AG04450 (cell line): Measurements from ENCODE around the gene GTF3C1. TPM values are rescaled to one million over a fixed set of nuclear protein-coding genes. Genes with fewer than 3 reads are reported as not detected.

ENCODE experiments used
- CTCF ChIA-PET: fragments of 300-600, 350-600 bp; formaldehyde crosslinking; extraction: SDS; loops from one replicate; lab custom pipeline; 2022; ENCODE audit warnings: antibody characterized with exemption, inconsistent platforms; lab: Charles Lee
- POLR2A ChIA-PET: fragments of 350-600 bp; formaldehyde crosslinking; extraction: SDS; loops from one replicate; lab custom pipeline; 2021; ENCODE audit warnings: antibody characterized with exemption, inconsistent platforms; lab: Yijun Ruan, JAX
- DNase-seq: peaks from one replicate; pipeline ENCODE4 v3.0.0-alpha.2; 2011; ENCODE audit warnings: low read depth, low spot score
- H3K27ac ChIP-seq: one replicate; pipeline ENCODE4 v1.5.1; 2012; ENCODE audit warnings: low read depth, low read length, control low read depth
- H3K27me3 ChIP-seq: one replicate; pipeline ENCODE4 v1.6.0; 2012; ENCODE audit warnings: low read length; ENCODE audit not compliant: control insufficient read depth, insufficient read depth
- H3K4me3 ChIP-seq: 2 replicates; pipeline ENCODE4 v1.5.1; 2011; ENCODE audit warnings: mild to moderate bottlenecking, low read depth, low read length, control low read depth
- H3K9me3 ChIP-seq: 2 replicates; pipeline ENCODE4 v1.5.1; 2012; ENCODE audit warnings: low read length; ENCODE audit not compliant: control insufficient read depth, insufficient read depth
- CTCF ChIP-seq: IDR thresholded peaks from 2 replicates; pipeline ENCODE4 v1.5.1; 2011; ENCODE audit warnings: low read depth, low read length, control low read depth, inconsistent platforms
- polyA plus RNA-seq: library from polyadenylated mRNA; depleted of rRNA; stranded (reverse); fragments of >200 nt; gene quantifications from 2 replicates; pipeline ENCODE4 v1.2.3, GENCODE V29; 2011

GTF3C1 gene
- polyA plus RNA-seq, 1 experiment: 40.2 TPM

DNA sequence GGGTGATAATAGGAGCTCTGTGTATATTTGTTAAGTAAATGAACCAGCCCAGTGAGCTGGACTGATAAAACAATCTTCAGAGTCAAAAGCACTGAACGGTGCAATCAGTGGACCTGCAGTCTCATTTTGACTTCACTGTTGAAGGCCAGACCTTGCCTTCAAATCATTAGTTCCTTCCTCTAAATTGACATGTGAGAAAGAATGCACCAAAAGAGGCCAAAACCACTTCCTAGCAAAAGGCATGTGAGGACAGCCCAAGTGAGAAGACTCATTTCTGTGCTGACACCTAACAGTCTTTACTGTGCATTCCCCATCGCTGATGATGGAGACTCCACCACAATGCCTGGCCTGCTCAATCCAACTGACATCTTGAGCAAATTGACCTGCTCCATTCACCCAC lies 10.6 kb downstream of the GTF3C1 start:
- no peak overlapping the region for H3K27ac ChIP-seq

GRCh38 chr16:27538528-27538927 lies 11.2 kb downstream of the GTF3C1 start:
- no peak for TF ChIP-seq CTCF
- H3K27ac ChIP-seq: no peak overlapping the region
- H3K4me3 ChIP-seq: no peak overlapping the region
- no peaks in the 10 kb centered on the region for H3K9me3 ChIP-seq
- ChIA-PET CTCF (no interaction called here), POLR2A (no interaction called here)
- no peaks in the 10 kb centered on the region for H3K27me3 ChIP-seq
- DNase-seq: no peak

More for the DNA sequence above, 10.6 kb downstream of the GTF3C1 start:
- no peak for DNase-seq
- ChIA-PET CTCF (no interaction called here), POLR2A (no interaction called here)
- TF ChIP-seq CTCF: no peak
- Histone ChIP-seq H3K9me3 (no peaks in the 10 kb centered on the region), H3K4me3 (no peak overlapping the region), H3K27me3 (no peaks in the 10 kb centered on the region)

GRCh38 chr16:27534256-27534655 lies 15.5 kb downstream of the GTF3C1 start:
- POLR2A ChIA-PET: no interaction called here
- Histone ChIP-seq H3K27me3 (no peaks in the 10 kb centered on the region), H3K4me3 (no peak overlapping the region), H3K9me3 (no peaks in the 10 kb centered on the region), H3K27ac (no peak overlapping the region)
- no peak for TF ChIP-seq CTCF
- CTCF ChIA-PET: no interaction called here
- no peak for DNase-seq

DNA sequence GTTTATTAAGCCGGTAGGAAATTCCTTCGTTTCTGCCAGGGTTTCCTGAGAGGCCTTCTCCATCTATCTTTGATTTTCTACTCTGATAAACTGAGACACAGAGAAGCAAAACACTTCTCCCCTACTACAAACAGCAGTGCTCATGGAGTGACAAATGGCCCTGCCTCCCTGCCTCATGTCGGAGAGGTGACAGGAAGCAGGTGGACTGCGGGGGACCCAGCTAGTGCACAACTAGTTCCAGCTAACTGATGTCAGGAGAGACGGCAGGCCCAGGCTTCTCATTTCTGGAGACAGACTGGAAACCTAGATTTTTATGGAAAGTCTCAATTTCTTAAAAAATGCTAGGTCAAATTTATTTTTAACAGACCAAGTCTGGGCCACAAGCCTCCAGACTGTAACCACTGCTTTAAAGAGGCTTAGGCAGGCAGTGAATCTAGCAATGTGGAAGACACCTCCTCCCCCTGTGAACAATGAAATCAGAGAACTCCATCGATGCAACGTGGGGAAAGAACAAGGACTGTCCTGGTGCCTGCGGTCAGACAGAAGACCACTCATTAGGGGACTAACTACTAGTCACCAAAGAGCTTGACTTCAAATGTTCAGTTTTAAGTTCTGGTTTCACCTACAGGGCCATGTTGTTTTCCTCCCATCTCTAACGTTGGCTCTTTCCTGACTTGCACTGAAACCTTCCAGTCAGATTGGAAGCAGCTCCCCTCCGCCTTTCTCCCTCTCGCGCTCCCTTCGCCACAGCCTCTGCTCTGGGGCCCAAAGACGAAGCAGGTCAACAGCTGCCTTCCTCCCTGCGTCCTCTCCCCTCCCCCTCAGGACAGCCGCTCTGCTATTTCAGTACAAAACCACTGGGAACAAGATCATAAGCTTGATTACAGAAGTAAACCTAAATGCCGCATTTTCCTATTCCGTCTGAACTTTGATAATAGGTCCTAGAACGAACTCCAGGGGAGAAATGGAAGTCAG lies 17.6 kb downstream of the GTF3C1 start:
- ChIA-PET CTCF (no interaction called here), POLR2A (no interaction called here)
- no peak for DNase-seq
- H3K27ac ChIP-seq: no peak overlapping the region
- H3K9me3 ChIP-seq: no peaks in the 10 kb centered on the region
- no peaks in the 10 kb centered on the region for H3K27me3 ChIP-seq
- no peak for TF ChIP-seq CTCF
- H3K4me3 ChIP-seq: no peak overlapping the region

DNA sequence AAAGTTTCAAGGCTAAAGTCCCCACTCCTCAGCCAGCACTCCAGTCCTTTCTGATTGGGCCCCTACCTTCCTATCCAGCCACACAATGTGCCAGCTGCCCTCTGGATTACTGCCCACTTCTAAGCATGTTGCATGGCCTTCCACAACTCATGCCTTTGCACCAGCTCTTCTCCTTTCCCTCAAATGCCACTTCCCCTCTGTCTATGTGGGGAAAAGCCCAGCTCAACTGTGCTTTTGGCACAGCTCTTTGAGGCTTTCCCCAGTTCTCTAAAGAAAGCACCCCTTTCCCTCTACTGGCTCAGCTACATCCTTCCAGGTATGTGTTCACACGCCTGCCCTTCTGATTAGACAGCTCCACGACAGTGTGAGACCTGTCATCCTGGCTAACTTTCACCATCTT lies 18.5 kb downstream of the GTF3C1 start:
- ChIA-PET CTCF (interaction anchor here (0.6 to 1.2 kb wide), 2 partner anchors 15 to 241 kb away, joined by 3 read pairs; no protein-coding TSS in a partner anchor), POLR2A (no interaction called here)
- H3K4me3 ChIP-seq: no peak overlapping the region
- no peaks in the 10 kb centered on the region for H3K27me3 ChIP-seq
- no peak for DNase-seq
- TF ChIP-seq CTCF: no peak
- no peak overlapping the region for H3K27ac ChIP-seq
- H3K9me3 ChIP-seq: no peaks in the 10 kb centered on the region
